ENCODE data around the gene P2RY2.

GRCh38 chr11:73246303-73246702 is 28.2 kb downstream of the P2RY2 start:
- TF ChIP-seq EP300 (IDR thresholded peaks at IDR 0.05; ENCODE audit: borderline replicate concordance in 1 of 2, control insufficient read depth in 1 of 2, low read depth in 2 of 2, low read length in 2 of 2) (no peak), CTCF (IDR thresholded peaks at IDR 0.05 in 2 of 3, conservative IDR thresholded peaks at IDR 0.05 in 1 of 3; ENCODE audit: control insufficient read depth in 2 of 3, extremely low read depth in 1 of 3, insufficient read depth in 1 of 3, low read depth in 3 of 3, low read length in 3 of 3) (no peak)

Data from GM12878 (cell line).